ENCODE results near the gene ZNF500.

The ZNF500 gene

GRCh38 chr16:4768549-4769305, 1.8 kb upstream of the ZNF500 start:
- peak; percentile 95 for DNase-seq

DNA sequence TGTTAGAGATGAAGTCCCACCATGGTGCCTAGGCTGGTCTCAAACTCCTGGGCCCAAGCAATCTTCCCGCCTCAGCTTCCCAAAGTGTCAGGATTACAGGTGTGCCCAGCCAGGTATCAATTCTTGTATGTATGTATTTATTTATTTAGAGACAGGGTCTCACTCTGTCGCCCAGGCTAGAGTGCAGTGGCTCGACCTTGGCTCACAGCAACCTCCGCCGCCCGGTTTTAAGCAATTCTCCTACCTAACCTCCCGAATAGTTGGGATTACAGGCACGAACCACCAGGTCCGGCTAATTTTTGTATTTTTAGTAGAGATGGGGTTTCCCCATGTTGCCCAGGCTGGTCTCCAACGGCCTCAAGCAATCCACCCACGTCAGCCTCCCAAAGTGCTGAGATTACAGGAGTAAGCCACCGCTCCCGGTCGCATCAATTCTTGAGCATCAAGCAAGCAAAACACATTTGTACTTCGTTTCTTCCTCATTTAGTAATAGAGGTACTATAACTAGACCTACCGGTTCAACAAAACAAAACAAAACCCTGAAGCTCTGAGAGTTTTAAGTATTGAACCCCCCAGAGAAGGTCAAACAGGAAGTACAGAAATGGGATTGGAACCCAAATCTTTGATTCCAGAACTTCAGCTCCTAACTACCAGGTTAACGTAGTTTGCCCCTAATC, 1.0 kb upstream of the ZNF500 start:
- peak; percentile 53 for DNase-seq

- no peak for DNase-seq
Measured at GRCh38 chr16:4765511-4766474, 1.2 kb downstream of the ZNF500 start.

DNA sequence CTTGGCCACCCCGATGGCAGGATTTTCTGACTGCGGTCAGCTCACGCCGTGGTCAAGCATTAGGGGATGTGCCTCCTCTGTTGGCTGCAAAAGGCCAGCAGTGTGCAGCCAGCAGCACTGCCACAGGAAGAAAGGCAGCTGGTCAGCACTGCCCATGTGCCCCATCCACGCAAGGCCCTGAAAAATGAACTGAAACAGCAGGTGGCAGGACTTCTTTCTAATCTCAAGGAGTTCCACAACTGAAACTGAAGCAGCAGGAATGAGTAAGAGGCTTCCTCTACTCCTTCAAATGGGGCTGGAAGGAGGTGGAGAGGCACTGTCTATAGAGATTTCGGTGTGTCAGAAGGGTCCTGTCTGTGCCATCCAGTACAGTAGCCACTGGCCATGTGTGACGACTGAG, 3.2 kb downstream of the ZNF500 start:
- peak; percentile 41 for DNase-seq

DNA sequence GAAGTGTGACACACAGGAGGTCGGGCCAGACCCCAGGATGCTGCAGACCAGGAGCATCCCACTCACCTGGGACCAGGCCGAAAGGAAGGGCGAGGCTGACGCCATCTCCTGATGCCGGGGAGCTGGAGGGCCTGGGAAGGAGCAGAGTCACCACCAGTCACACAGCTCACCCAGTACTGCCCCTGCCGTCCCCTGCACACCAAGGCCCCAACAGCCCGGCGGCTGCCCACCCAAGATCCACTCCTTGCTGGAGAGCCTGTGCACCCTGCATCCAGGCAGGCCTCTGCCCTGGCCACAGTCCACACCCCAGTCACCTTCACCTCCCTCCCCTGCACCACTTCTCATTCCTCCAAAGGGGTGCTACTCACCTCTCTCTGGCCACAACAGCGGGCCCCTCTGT, 4.8 kb downstream of the ZNF500 start:
- no peak for DNase-seq

DNA sequence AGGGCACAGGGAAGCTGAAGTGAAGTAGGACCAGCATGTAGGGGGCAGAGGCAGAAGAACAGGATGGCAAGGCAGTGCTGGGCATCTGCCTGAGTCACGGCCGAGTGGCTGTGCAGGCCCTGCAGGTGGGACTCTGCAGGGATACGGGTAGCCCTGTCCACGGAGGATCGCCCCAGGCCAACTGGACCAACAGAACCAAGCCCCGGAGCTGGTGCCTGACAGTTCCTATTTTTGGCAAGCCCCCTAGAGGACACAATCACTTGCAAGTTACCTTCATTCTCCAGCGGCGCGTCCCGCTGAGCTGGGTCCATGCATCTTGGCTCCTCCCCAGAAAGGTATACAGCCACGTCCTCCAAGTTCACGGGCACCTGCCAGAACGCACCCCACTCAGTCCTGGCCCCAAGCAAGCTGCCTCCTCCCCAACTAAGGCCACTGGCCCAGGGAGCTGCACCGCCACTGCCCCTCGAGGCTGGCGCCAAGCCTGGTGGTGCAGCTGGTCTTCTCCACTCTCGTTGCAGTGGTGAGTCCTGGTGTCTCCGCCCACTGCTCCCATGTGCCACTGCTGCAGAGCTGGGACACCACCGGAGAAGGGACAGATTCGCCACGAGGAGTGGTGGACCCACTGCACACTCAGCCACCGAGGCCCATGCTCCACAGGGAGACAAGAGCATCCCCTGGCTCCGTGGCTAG, 6.6 kb downstream of the ZNF500 start:
- DNase-seq = no peak

DNA sequence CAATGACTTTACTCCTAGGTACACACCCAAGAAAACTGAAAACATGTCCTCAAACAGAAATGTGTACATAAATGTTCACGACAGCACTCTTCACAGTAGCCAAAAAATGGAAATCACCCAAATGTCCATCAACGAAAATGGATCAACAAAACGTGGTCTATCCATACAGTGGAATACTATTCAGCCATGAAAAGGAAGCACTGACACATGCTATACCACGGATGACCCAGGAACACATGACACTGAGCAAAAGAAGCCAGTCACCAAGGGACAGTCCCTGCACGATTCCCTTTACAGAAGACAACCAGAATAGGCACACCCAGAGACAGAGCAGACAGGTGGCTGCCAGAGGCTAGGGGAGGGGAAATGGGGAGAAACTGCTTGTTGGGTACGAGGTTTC, 11.3 kb downstream of the ZNF500 start:
- DNase-seq = no peak

- DNase-seq = no peak
Measured at GRCh38 chr16:4754865-4755264, 12.1 kb downstream of the ZNF500 start.

- no peak for DNase-seq
Measured at GRCh38 chr16:4753227-4753626, 13.7 kb downstream of the ZNF500 start.

- DNase-seq = no peak
Measured at GRCh38 chr16:4752351-4753100, 14.4 kb downstream of the ZNF500 start.

DNA sequence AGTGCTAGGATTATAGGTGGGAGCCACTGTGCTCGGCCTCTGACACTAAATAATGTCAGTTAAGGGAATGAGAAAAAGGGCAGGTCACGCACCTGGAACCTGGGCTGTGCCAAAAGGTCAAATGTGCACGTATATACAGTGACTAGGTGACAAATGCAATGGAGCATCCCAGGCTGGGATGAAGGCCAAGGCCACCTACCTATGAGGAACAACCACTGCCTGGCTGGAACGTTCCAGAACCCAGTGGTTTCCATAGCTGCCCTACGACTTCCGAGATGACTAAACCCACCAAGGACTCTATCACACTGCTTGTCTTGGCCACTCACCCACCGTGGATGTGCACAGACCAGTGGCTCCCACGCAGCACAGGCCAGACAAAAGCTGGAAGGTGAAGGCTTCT, 16.1 kb downstream of the ZNF500 start:
- no peak for DNase-seq

GRCh38 chr16:4749700-4750257, 17.2 kb downstream of the ZNF500 start:
- DNase-seq = no peak

DNA sequence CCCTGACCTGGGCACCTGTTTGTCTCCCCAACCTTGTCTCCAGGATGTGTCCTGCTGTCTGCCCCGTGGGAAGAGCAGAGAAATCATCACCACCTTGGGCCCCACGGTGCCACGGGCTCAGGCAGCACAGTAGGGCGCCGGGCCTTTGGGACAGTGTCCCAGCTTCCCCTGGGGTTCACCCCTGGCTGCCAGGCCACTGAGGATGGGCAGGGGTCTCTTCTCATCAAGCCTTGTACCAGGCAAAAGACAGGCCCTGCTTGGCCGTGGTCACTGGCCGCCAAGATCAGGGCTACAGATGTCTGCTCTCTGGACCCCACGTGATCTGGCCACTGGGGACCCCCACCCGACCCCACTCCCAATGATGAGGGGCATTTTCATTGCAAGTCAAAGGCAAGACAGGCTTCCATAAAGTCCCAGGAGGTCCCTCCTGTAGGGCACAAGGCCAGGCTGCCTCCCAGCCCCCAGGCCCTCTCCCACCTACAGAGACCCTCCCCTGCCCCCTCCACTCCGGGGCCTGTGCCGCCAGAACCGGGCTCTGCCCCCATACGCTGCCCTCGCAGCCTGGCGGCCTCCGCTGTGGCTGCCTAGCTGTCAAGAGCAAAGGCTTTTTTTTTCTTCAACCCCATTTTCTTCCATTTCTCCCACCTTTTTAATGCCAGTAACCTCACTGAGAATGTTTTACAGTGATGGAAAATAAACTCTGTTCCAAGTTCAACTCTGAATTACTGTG, 18.1 kb downstream of the ZNF500 start:
- no peak for DNase-seq

DNA sequence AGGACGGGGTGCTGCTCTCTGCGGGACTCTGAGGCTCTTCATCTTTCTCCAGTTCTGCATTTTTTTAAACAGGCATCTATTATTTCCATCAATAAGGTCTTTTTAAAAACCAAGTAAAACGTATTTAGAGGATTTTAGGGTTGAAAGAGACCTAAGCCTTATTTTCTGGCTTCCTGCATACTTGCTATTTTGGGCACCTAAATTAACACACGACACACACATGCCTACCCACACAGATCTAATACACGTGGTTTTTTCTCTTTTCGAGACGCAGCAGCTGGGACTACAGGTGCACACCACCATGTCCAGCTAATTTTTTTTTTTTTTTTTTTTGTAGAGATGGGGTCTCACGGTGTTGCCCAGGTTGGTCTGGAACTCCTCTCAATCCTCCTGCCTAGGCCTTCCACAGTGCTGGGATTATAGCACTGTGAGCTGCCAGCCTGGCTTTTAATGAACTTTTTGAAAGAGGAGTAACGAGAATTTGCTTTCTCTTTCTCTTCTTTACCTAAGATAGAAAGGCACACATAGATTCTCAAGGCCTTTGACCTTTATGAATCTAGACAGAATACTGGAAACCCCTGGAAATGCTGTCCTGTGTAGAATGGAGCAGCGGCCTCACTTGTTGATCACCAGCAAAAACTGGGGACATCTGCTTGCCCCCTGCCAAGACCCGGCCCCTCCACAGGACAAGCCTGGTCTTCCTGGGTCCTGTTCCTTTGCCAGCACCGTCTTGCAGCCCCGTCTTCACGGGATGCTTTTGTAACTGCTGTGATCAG, 18.9 kb downstream of the ZNF500 start:
- DNase-seq = no peak

DNA sequence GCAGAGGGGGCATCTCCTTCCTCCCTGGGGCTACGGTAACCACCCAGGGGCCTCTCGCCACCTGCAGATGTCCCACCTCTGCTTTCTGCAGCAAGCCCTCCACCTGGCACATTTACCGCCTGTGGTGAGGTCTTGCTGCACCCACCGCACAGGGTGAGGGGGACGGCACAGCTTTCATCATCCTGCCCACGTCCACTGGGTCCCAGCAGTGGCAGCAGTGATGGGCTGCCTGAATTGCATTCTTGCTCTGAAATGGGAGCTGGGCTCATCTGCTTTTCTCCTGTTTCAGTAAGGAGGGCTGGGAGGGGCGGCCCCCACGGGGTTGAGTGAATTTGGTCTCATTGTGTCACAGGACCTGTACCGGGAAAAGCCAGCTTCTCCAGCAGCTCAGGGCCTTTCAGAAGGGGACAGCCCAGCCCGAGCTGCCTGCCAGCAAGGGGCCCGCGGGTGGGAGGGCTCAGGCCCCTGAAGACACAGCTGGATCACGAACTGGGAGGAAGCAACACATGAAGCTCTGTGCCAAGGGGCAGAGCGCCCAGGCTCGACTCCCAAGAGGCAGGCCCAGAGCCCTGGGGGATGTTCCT, 19.9 kb downstream of the ZNF500 start:
- no peak for DNase-seq

GRCh38 chr16:4746215-4746614, 20.7 kb downstream of the ZNF500 start:
- DNase-seq = no peak

- no peak for DNase-seq
Measured at GRCh38 chr16:4745274-4745569, 21.7 kb downstream of the ZNF500 start.

- no peak for DNase-seq
Measured at GRCh38 chr16:4744555-4745273, 22.2 kb downstream of the ZNF500 start.

DNA sequence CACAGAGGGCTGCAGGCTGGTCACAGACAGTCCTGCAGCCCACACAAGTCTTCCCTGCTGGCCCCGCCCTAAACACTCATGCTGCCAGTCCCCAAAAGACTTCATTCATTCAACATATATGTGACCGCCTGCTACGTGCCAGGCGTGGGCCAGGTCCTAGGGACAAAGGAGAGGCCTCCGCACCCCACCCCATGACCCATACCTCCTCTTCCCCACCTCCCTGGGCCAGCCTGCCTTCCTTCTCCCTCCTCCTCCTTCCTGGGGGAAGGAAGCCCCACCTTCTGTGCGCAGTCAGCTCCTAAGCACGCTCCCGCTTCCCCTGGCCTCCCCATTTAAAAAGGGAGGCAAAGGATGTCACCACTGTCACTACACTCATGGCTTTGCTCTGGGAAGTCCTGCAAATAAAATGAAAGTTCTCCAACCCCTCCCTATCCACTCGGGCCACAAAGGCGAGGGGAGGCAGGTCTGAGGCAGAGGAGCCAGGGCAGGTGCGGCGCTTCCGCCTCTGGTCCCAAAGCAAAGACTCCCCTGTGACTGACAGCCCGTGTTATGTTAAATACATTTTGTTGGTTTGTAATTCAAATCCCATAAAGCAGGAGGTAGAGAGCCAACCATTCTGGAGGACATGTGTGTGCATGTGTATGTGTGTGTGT, 23.6 kb downstream of the ZNF500 start:
- DNase-seq = no peak
